Tibial nerve (tissue), 4 donors: ENCODE data around the gene MDFIC.

Source experiments
- EP300 ChIP-seq, 2 donors: sonication (generic); formaldehyde crosslinking; IDR thresholded peaks; one replicate each; pipeline ENCODE4 v1.6.1; 2017; ENCODE audit warnings: antibody characterized with exemption in 2 of 2, mild to moderate bottlenecking in 1 of 2
- POLR2A ChIP-seq, 2 donors: fragments of 450-650 bp; IDR thresholded peaks; one replicate each; pipeline ENCODE4 v1.6.1; 2017; ENCODE audit warnings: antibody characterized with exemption in 2 of 2, mild to moderate bottlenecking in 2 of 2, moderate library complexity in 2 of 2
- TF ChIP-seq, protein P1 (sequence below), 5 experiments: fragments of 200-600 bp in 3 of 5; fragments of 450-650 bp in 2 of 5; sonication (generic) in 3 of 5; IDR thresholded peaks; one replicate each; pipeline ENCODE4 v1.5.1; 2016 to 2019; ENCODE audit warnings: antibody characterized with exemption in 5 of 5, mild to moderate bottlenecking in 3 of 5, moderate library complexity in 2 of 5

DNA sequence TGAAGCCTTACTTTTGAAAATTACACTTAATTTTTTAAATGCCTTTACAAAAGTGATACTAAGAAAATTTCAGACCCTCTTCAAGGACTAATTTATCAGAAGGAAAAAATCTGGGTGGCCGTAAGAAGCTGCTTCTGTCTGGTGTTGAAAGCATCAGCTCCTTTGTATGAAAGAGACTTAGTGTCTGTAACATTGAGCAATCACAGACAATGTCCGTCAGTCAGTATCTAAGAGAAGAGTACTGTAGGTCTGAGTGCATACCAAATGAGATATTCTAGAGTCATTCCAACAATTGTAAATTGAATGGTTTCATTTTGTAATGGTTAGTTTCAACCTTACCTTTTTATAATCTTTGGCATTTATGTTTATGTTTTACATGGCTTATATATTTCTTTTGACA, 11.1 kb upstream of the MDFIC start:
- TF ChIP-seq, protein P1, sequence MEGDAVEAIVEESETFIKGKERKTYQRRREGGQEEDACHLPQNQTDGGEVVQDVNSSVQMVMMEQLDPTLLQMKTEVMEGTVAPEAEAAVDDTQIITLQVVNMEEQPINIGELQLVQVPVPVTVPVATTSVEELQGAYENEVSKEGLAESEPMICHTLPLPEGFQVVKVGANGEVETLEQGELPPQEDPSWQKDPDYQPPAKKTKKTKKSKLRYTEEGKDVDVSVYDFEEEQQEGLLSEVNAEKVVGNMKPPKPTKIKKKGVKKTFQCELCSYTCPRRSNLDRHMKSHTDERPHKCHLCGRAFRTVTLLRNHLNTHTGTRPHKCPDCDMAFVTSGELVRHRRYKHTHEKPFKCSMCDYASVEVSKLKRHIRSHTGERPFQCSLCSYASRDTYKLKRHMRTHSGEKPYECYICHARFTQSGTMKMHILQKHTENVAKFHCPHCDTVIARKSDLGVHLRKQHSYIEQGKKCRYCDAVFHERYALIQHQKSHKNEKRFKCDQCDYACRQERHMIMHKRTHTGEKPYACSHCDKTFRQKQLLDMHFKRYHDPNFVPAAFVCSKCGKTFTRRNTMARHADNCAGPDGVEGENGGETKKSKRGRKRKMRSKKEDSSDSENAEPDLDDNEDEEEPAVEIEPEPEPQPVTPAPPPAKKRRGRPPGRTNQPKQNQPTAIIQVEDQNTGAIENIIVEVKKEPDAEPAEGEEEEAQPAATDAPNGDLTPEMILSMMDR (IDR thresholded peaks at IDR 0.05), result no peak
- TF ChIP-seq POLR2A (IDR thresholded peaks at IDR 0.05) (no peak), EP300 (IDR thresholded peaks at IDR 0.05) (no peak)
